IgD-negative memory B cell (primary cell): ENCODE data around the gene MMP15. TPM values are rescaled to one million over a fixed set of nuclear protein-coding genes. Genes with fewer than 3 reads are reported as not detected.
"Not testable (repeated sequence)": the region's sequence is repeated elsewhere in the genome, so short reads cannot be mapped to it uniquely, and the experiment has no call there.

Experiments
- H3K27ac Mint-ChIP-seq, 3 donors: one replicate each; pipeline ENCODE4 v1.8.0; 2020 to 2022; ENCODE audit warnings: mild to moderate bottlenecking in 3 of 3, mixed read lengths in 3 of 3, moderate library complexity in 1 of 3
- H3K27me3 Mint-ChIP-seq: one replicate; pipeline ENCODE4 v1.8.0; 2021; ENCODE audit warnings: mixed read lengths
- H3K36me3 Mint-ChIP-seq: one replicate; pipeline ENCODE4 v1.8.0; 2020; ENCODE audit warnings: mild to moderate bottlenecking, mixed read lengths
- H3K4me1 Mint-ChIP-seq, 3 donors: one replicate each; pipeline ENCODE4 v1.8.0; 2020 to 2022; ENCODE audit warnings: mixed read lengths in 3 of 3, mild to moderate bottlenecking in 1 of 3
- H3K4me3 Mint-ChIP-seq, 4 donors: one replicate each; pipeline ENCODE4 v1.8.0; 2020 to 2022; ENCODE audit warnings: mild to moderate bottlenecking in 4 of 4, mixed read lengths in 4 of 4, moderate library complexity in 3 of 4
- H3K9me3 Mint-ChIP-seq, 3 donors: one replicate each; pipeline ENCODE4 v1.8.0; 2020 to 2021; ENCODE audit warnings: mixed read lengths in 3 of 3, mild to moderate bottlenecking in 1 of 3
- polyA plus RNA-seq: library from polyadenylated mRNA; unstranded; fragments of 300-500 nt; fragmentation: Illumina TruSeq; gene quantifications from one replicate; pipeline ENCODE4 v1.2.3, GENCODE V29; 2021

MMP15 gene
- polyA plus RNA-seq, 1 donor from 2014 or later = not detected

DNA sequence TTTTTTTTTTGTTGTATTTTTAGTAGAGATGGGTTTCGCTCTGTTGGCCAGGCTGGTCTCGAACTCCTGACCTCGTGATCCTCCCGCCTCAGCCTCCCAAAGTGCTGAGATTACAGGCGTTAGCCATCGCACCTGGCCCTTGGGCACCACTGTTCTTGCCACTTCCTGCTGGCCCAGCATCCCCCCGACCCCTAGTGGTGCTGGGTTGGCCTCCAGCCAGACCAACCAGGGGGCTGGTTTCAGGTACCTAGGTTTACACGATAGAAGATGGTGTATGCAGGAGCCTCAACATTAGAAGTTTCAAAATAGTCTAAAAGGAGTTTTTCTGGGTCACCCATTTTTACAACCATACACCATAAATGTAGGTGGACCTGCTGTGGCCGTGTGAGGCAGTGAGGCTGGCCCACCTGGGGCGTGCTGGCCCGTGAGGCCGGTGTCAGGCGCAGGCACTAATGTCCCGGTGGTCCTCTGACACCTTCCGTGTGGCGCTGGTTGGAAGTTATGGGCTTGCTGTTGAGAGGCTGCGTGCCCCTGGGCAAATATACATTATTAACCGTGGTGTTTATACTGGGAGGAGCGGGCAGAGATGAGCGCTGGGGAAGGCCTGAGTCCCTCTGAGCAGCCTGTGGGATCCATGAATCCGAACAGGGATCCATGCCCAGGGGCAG is 60.2 kb downstream of the MMP15 start:
- no peaks in the 10 kb centered on the region for H3K36me3 Mint-ChIP-seq
- H3K9me3 Mint-ChIP-seq = no peaks in the 10 kb centered on the region
- H3K27me3 Mint-ChIP-seq = peaks cover 2% of the 10 kb centered on the region
- H3K4me3 Mint-ChIP-seq = no peak overlapping the region
- H3K27ac Mint-ChIP-seq = no peak overlapping the region
- no peaks in the 10 kb centered on the region for H3K4me1 Mint-ChIP-seq

DNA sequence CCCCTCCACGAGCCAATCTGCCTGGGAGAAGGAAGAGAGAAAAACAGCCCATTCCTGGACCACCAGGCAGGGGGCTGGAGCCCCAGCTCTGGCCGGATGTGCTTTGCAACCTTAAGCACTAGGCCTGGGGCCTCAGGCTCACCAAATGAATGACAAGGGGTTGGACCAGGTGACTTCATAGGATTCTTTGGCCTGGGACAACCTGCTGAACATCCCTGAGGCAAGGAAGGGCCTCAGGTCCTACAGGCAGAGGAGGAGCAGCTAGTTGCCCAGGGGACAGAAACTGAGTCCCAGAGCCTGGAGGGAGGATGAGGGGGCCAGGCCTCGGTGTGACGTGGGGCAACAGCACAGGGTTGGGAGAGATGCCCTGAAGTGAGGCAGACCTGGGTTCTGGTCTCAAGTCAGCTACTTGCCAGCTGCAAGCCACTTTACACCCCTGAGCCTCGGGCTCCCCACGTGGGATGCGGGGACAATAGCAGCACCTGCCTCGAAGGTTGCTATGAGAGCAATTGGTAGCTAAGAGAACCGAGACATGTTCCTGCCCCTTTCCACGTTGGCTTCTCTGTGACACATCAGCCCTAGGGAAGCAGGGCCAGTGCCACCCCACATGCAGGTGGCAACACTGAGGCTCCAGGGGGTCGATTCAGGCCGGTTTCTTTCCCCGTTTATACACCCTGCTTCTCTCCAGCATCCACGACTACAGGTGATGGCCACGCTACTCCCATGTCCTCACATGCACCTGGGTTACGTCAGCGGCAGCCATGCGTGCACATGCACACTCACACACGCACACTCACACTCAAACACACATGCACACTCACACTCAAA is 61.0 kb downstream of the MMP15 start:
- Mint-ChIP-seq H3K4me1 (no peaks in the 10 kb centered on the region), H3K4me3 (no peak overlapping the region), H3K36me3 (no peaks in the 10 kb centered on the region), H3K9me3 (no peaks in the 10 kb centered on the region), H3K27me3 (peaks cover 2% of the 10 kb centered on the region), H3K27ac (no peak overlapping the region)

DNA sequence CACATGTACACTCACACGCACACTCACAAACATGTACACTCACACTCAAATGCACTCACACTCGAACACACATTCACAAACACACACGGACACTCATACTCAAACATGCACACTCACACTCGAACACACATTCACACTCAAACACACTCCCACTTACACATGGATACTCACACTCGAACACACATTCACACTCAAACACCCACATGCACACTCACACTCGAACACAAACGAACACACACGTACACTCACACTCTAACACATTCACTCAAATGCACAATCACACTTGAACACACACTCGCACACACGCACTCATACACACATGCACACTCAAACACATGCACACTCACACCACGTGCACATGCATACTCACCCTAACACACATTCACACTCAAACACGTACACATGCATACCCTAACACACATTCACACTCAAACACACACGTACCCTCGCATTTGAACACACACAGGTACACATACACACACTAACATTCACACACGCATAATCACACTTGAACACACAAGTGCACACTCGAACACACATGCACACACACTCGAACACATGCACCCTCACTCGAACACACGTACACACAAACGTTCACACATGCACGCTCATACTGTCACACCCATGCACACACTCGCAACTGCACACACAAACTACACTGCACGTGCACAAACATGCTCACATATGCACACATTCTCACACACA is 61.8 kb downstream of the MMP15 start:
- no peaks in the 10 kb centered on the region for H3K36me3 Mint-ChIP-seq
- H3K27me3 Mint-ChIP-seq = peaks cover 1% of the 10 kb centered on the region
- no peak overlapping the region for H3K27ac Mint-ChIP-seq
- no peaks in the 10 kb centered on the region for H3K4me1 Mint-ChIP-seq
- no peaks in the 10 kb centered on the region for H3K9me3 Mint-ChIP-seq
- no peak overlapping the region for H3K4me3 Mint-ChIP-seq

DNA sequence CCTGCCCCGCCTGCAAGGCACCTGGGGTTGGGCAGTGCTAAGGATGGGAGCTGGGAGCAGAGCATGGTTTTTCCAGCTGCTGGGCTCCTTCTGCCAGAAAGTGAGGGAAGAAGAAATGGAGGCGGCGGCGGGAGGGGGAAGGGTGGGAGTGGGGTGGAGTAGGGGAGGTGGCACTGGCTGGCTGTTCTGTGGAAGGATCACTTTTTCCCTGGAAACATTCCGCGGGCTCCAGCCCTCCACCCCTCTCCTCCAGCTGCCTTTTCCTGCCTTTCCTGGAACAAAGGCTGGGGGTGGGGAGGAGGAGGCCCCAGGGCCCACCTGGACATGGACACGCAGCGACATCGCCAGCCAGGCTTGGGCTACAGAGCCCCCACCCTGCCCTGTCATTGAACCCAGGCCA is 62.5 kb downstream of the MMP15 start:
- no peaks in the 10 kb centered on the region for H3K9me3 Mint-ChIP-seq
- no peaks in the 10 kb centered on the region for H3K36me3 Mint-ChIP-seq
- H3K4me1 Mint-ChIP-seq = no peaks in the 10 kb centered on the region
- H3K4me3 Mint-ChIP-seq = no peak overlapping the region
- no peak overlapping the region for H3K27ac Mint-ChIP-seq
- H3K27me3 Mint-ChIP-seq = no peaks in the 10 kb centered on the region

DNA sequence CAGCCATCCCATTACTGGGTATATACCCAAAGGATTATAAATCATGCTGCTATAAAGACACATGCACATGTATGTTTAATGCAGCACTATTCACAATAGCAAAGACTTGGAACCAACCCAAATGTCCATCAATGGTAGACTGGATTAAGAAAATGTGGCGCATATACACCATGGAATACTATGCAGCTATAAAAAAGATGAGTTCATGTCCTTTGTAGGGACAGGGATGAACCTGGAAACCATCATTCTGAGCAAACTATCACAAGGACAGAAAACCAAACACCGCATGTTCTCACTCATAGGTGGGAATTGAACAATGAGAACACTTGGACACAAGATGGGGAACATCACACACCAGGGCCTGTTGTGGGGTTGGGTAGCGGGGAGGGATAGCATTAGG is 64.8 kb downstream of the MMP15 start:
- not testable (repeated sequence) for H3K27ac Mint-ChIP-seq, H3K4me1 Mint-ChIP-seq, H3K4me3 Mint-ChIP-seq, H3K36me3 Mint-ChIP-seq, H3K27me3 Mint-ChIP-seq, H3K9me3 Mint-ChIP-seq

DNA sequence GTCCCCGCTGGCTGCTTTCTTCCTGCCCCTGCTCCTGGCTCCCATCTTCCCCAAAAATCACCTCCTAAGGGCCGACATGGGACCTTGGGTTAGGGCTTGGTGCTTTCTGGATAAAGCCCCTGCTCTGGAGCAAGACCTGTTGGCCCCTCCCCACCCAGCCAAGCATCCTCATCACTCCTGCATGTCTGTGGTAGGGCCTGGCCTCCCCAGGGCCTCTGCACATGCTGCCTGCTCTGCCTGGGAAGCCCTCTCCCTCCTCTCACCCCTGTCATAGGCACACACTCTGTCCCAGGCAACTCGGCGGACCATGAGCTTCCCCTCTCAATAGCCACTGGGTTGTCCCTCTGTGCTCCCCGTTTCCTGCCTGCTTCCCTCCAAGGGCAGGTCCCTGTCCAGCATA is 68.5 kb downstream of the MMP15 start:
- Mint-ChIP-seq H3K27me3 (peaks cover 8% of the 10 kb centered on the region), H3K9me3 (no peaks in the 10 kb centered on the region), H3K4me1 (no peaks in the 10 kb centered on the region), H3K4me3 (no peak overlapping the region), H3K36me3 (no peaks in the 10 kb centered on the region), H3K27ac (no peak overlapping the region)

DNA sequence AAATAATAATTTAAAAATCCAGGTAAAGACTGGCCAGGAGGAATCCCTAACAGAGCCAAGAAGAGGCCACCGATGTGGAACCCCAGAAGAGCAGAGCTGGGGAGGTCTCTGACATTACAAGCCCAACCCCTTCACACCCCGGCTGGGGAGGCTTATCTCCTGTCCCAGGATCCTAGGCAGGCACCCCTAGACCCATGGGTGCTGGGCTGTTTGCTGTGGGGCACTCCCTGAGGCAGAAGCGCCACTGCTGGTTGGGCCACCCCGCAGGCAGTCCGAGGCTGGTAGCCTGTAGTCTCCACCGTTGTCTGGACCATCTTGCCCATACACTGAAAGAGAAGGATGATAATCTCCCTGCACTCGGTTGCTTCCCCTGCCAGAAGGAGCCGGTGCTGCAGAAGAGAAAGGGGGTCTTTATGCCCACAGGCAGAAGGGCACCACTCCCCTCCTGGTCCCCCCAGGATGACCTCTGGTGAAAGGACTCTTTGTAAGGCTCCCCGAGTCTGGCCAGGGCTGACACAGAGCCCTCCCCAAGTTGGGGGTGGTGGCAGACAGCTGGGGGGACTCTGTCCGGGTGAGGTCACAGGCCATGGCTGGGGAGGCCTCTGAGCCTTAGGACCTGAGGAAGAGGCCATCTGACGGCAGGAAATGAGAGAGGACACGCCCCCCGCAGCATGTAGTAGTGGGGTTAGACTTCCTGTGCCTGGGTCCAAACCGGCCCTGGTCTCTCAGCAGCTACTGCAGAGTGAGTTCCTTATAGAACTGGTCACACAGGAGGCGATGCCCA is 69.4 kb downstream of the MMP15 start:
- Mint-ChIP-seq H3K27ac (no peak overlapping the region), H3K9me3 (no peaks in the 10 kb centered on the region), H3K4me3 (no peak overlapping the region), H3K4me1 (no peaks in the 10 kb centered on the region), H3K36me3 (no peaks in the 10 kb centered on the region), H3K27me3 (peaks cover 8% of the 10 kb centered on the region)

DNA sequence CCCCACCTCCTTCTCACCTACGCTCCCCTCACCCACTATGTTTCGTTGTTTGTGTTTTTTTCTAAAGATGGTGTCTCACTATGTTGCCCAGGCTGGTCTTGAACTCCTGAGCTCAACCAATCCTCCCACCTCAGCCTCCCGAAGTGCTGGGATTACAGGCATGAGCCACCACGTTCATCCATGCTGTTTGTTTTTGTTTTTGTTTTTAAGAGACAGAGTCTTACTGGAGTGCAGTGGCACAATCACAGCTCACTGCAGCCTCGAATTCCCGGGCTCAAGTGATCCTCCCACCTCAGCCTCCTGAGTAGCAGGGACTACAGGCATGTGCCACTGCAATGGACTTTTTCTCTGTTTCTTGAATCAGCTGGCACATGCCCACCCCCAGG is 70.0 kb downstream of the MMP15 start:
- H3K36me3 Mint-ChIP-seq, H3K9me3 Mint-ChIP-seq, H3K27me3 Mint-ChIP-seq, H3K4me1 Mint-ChIP-seq, H3K27ac Mint-ChIP-seq, H3K4me3 Mint-ChIP-seq: not testable (repeated sequence)

DNA sequence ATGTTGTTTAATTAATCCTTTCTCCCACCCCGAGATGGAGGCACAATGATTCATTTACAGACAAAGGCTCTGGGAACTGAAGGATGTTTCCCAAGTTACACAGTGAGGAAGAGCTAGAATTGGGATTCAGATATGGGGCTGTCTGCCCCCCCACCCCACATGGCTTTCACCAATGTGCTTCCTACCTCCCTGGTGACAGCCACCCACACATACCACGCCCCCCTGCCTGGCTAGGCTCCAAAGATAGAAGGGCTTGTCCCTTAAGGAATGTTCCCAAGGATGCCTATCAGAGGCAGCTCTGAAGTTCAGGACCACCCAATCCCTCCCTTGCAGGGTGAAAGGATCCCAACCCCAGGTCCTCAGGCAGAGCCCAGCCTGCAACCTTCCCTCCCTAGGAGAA is 70.7 kb downstream of the MMP15 start:
- peaks cover 0 to 6% (median 0%) of the 10 kb centered on the region in 3 donors for H3K4me1 Mint-ChIP-seq
- no peak overlapping the region for H3K4me3 Mint-ChIP-seq
- H3K9me3 Mint-ChIP-seq = no peaks in the 10 kb centered on the region
- no peaks in the 10 kb centered on the region for H3K36me3 Mint-ChIP-seq
- peaks cover 8% of the 10 kb centered on the region for H3K27me3 Mint-ChIP-seq
- H3K27ac Mint-ChIP-seq = no peak overlapping the region

Other genes with a start within 250 kb of the MMP15 start
- gene KIFC3, start 223.3 kb upstream of the MMP15 start, polyA plus RNA-seq = not detected
- not detected for gene CNGB1, start 54.6 kb upstream of the MMP15 start, polyA plus RNA-seq
- 11.0 TPM for gene ZNF319, start 25.1 kb upstream of the MMP15 start, polyA plus RNA-seq
- 29.3 TPM for gene USB1, start 24.3 kb upstream of the MMP15 start, polyA plus RNA-seq
- gene CFAP20, start 103.6 kb downstream of the MMP15 start, polyA plus RNA-seq = 29.2 TPM
- gene CSNK2A2, start 172.4 kb downstream of the MMP15 start, polyA plus RNA-seq = 10.1 TPM